Measurements from ENCODE around the gene PDZD2. TPM values are rescaled to one million over a fixed set of nuclear protein-coding genes. Genes with fewer than 3 reads are reported as not detected.

The PDZD2 gene
- total RNA-seq, 1 donor from 2014 or later = 0.38 TPM

GRCh38 chr5:31720004-31720403 lies 81.1 kb downstream of the PDZD2 start:
- Mint-ChIP-seq H3K27me3 (peaks cover 2% of the 10 kb centered on the region), H3K27ac (no peak overlapping the region), H3K36me3 (ENCODE audit: low read depth) (no peaks in the 10 kb centered on the region), H3K4me3 (no peak overlapping the region), H3K4me1 (no peaks in the 10 kb centered on the region), H3K9me3 (no peaks in the 10 kb centered on the region)
- intact Hi-C loops (cut with micrococcal nuclease) = no loop called here
- TF ChIP-seq CTCF (IDR thresholded peaks at IDR 0.05) = no peak
- ChIA-PET POLR2A (no interaction called here), CTCF (no interaction called here)
- no peak for DNase-seq
- no peak for ATAC-seq (ENCODE audit: low read depth)

- Mint-ChIP-seq H3K27ac (no peak overlapping the region), H3K27me3 (peaks cover 2% of the 10 kb centered on the region), H3K9me3 (no peaks in the 10 kb centered on the region), H3K4me1 (no peaks in the 10 kb centered on the region), H3K36me3 (ENCODE audit: low read depth) (no peaks in the 10 kb centered on the region), H3K4me3 (no peak overlapping the region)
- DNase-seq (no peak), ATAC-seq (ENCODE audit: low read depth) (no peak)
- intact Hi-C loops (cut with micrococcal nuclease) = no loop called here
- CTCF ChIA-PET = no interaction called here
- TF ChIP-seq CTCF (IDR thresholded peaks at IDR 0.05) = no peak
- POLR2A ChIA-PET = no interaction called here
Observed at GRCh38 chr5:31720811-31721345, 81.9 kb downstream of the PDZD2 start.

GRCh38 chr5:31722111-31722510 lies 83.2 kb downstream of the PDZD2 start:
- intact Hi-C loops (cut with micrococcal nuclease) = no loop called here
- ATAC-seq (ENCODE audit: low read depth) (no peak), DNase-seq (no peak)

GRCh38 chr5:31725996-31726395 lies 87.1 kb downstream of the PDZD2 start:
- Mint-ChIP-seq H3K4me1 (no peaks in the 10 kb centered on the region), H3K27ac (no peak overlapping the region), H3K9me3 (no peaks in the 10 kb centered on the region), H3K36me3 (ENCODE audit: low read depth) (no peaks in the 10 kb centered on the region), H3K27me3 (peaks cover 2% of the 10 kb centered on the region), H3K4me3 (no peak overlapping the region)
- no peak for TF ChIP-seq CTCF (IDR thresholded peaks at IDR 0.05)
- ChIA-PET POLR2A (no interaction called here), CTCF (no interaction called here)
- ATAC-seq (ENCODE audit: low read depth) (no peak), DNase-seq (no peak)
- intact Hi-C loops (cut with micrococcal nuclease) = no loop called here

More at GRCh38 chr5:31722111-31722510, 83.2 kb downstream of the PDZD2 start:
- ChIA-PET CTCF (no interaction called here), POLR2A (interaction anchor here (0.6 kb wide), 1 partner anchor 10 kb away, joined by 3 read pairs; no protein-coding TSS in a partner anchor)
- Mint-ChIP-seq H3K27me3 (peaks cover 2% of the 10 kb centered on the region), H3K9me3 (no peaks in the 10 kb centered on the region), H3K27ac (no peak overlapping the region), H3K36me3 (ENCODE audit: low read depth) (no peaks in the 10 kb centered on the region), H3K4me3 (no peak overlapping the region), H3K4me1 (no peaks in the 10 kb centered on the region)
- TF ChIP-seq CTCF (IDR thresholded peaks at IDR 0.05) = no peak

GRCh38 chr5:31726952-31727351 lies 88.0 kb downstream of the PDZD2 start:
- ATAC-seq (ENCODE audit: low read depth) (no peak), DNase-seq (no peak)
- no peak overlapping the region for H3K4me3 Mint-ChIP-seq
- TF ChIP-seq CTCF (IDR thresholded peaks at IDR 0.05) = no peak
- peaks cover 2% of the 10 kb centered on the region for H3K27me3 Mint-ChIP-seq
- no peaks in the 10 kb centered on the region for H3K9me3 Mint-ChIP-seq
- CTCF ChIA-PET = no interaction called here
- H3K27ac Mint-ChIP-seq = no peak overlapping the region
- H3K4me1 Mint-ChIP-seq = no peaks in the 10 kb centered on the region
- POLR2A ChIA-PET = no interaction called here
- intact Hi-C loops (cut with micrococcal nuclease) = no loop called here
- H3K36me3 Mint-ChIP-seq (ENCODE audit: low read depth) = no peaks in the 10 kb centered on the region

Data from activated B cell treated with CpG ODN at 0.5 μM for 24 hours (primary cell).